HUES6 (cell line): ENCODE measurements around the gene SHISAL1.

Experiments used
- H3K27ac ChIP-seq: 2 replicates; pipeline ENCODE4 v1.7.0; 2013; ENCODE audit warnings: low read depth, mild to moderate bottlenecking, low read length, inconsistent platforms
- H3K27me3 ChIP-seq: 2 replicates; pipeline ENCODE4 v1.6.1; 2013; ENCODE audit warnings: low read length; ENCODE audit not compliant: control insufficient read depth, insufficient read depth
- H3K36me3 ChIP-seq: 2 replicates; pipeline ENCODE4 v1.6.1; 2013; ENCODE audit warnings: low read length; ENCODE audit not compliant: control insufficient read depth, insufficient read depth
- H3K4me1 ChIP-seq: 2 replicates; pipeline ENCODE4 v1.6.1; 2013; ENCODE audit warnings: low read length; ENCODE audit not compliant: control insufficient read depth, insufficient read depth
- H3K4me3 ChIP-seq: 2 replicates; pipeline ENCODE4 v1.5.1; 2013; ENCODE audit warnings: low read depth, low read length
- H3K9ac ChIP-seq: one replicate; pipeline ENCODE4 v1.6.1; 2013; ENCODE audit warnings: mild to moderate bottlenecking, low read length
- H3K9me3 ChIP-seq: 2 replicates; pipeline ENCODE4 v1.6.1; 2013; ENCODE audit warnings: low read depth, low read length; ENCODE audit not compliant: control insufficient read depth, insufficient read depth

SHISAL1 gene

DNA sequence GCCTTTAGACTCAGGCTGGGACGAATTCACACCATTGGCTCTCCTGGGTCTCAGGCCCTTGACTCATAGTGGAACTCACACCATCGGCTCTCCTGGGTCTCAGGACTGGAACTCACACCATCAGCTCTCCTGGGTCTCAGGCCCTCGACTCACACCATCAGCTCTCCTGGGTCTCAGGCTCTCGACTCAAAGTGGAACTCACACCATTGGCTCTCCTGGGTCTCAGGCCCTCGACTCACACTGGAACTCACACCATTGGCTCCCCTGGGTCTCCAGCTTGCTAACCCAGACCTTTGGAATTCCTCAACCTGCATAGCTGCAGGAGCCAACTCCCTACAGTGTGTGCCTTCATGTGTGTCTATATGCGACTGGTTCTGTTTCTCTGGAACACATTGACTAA, 56.7 kb downstream of the SHISAL1 start:
- Histone ChIP-seq H3K27me3 (no peaks in the 10 kb centered on the region), H3K4me1 (peaks cover 6% of the 10 kb centered on the region; the same call in 1 of the 2 replicates), H3K27ac (no peak overlapping the region), H3K4me3 (no peak overlapping the region), H3K9me3 (peaks cover 4% of the 10 kb centered on the region; the same call in 1 of the 2 replicates), H3K9ac (no peak overlapping the region), H3K36me3 (no peaks in the 10 kb centered on the region)

DNA sequence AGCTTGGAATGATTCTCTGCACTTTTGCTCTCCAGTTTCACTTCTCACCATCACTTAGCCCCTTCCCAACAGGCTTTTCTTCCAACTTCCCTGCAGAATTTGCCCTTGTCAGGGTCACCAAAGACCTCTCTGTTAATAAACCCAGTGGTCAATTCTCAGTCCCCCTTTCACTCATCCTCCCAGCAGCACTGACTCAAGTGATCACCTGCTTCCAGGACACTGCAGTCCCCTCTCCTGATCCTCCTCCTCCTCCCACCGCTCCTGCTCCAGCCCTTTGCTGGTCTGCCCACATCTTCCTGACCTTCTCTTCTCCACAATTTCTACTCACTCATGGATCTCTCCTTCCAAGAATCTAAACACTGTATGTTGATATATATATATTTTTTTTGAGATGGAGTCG, 57.9 kb downstream of the SHISAL1 start:
- H3K27me3 ChIP-seq, result no peaks in the 10 kb centered on the region
- peaks cover 6% of the 10 kb centered on the region; the same call in 1 of the 2 replicates for H3K4me1 ChIP-seq
- H3K36me3 ChIP-seq, result no peaks in the 10 kb centered on the region
- H3K9me3 ChIP-seq, result peaks cover 16% of the 10 kb centered on the region
- H3K4me3 ChIP-seq, result no peak overlapping the region
- no peak overlapping the region for H3K9ac ChIP-seq
- H3K27ac ChIP-seq, result no peak overlapping the region

DNA sequence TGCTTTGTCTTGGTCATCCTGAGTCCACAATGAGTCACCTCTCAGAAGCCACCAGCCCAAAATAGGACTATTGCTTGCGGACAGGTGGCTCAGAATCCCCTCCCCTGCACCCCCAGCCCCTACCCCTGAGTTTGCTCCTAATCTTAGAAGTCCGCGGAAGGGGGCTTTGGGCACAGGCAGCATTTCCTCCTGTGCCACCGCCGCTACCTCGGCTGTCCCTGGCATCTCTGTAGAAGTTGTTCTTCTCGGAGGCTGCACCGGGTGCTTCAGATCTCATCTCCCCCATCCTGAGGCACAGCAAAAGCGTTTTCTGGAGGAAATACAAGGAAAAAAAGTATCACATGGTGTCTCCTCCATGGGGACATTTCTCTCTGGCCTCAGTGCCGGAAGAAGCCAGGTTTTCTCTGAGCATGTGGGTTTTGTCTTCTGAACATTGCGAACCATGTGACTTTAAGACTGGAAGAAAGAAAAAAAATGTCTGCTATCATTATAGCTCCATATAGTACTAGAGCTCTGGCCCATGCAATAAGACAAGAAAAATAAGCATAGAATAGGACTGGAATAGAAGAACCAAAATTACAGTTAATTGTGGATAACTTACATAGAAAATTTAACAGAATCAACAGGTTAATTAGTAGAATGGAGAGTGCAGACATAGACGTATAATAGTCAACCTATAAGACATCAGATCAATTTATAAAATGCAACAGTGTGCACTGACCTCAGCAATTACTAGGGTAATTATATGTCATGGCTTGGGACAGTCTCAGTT, 63.2 kb downstream of the SHISAL1 start:
- H3K27me3 ChIP-seq, result no peaks in the 10 kb centered on the region
- no peak overlapping the region for H3K4me3 ChIP-seq
- peaks cover 22% of the 10 kb centered on the region for H3K9me3 ChIP-seq
- no peaks in the 10 kb centered on the region for H3K36me3 ChIP-seq
- no peak overlapping the region for H3K9ac ChIP-seq
- H3K27ac ChIP-seq, result no peak overlapping the region
- H3K4me1 ChIP-seq, result no peaks in the 10 kb centered on the region

DNA sequence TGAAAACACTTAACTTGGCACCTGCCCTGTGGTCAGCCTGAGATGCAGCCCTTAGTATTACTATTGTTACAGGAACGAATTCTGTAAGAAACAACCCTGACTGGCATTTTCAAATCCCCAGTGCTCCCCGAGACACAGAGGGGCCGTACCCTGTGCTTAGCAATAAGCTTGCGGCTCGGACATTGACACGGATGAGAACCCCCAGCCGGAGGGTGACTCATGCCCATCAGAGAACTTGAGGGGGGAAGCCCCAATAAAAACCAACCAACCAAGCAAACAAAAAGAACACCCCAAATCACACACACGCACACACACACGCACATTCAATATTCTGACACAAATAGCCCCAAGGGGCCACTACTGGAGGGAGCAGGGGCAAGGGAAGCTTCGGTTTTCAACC, 63.8 kb downstream of the SHISAL1 start:
- no peak overlapping the region for H3K4me3 ChIP-seq
- H3K9me3 ChIP-seq, result peaks cover 22% of the 10 kb centered on the region
- no peaks in the 10 kb centered on the region for H3K36me3 ChIP-seq
- no peaks in the 10 kb centered on the region for H3K27me3 ChIP-seq
- no peak overlapping the region for H3K9ac ChIP-seq
- no peak overlapping the region for H3K27ac ChIP-seq
- H3K4me1 ChIP-seq, result no peaks in the 10 kb centered on the region

DNA sequence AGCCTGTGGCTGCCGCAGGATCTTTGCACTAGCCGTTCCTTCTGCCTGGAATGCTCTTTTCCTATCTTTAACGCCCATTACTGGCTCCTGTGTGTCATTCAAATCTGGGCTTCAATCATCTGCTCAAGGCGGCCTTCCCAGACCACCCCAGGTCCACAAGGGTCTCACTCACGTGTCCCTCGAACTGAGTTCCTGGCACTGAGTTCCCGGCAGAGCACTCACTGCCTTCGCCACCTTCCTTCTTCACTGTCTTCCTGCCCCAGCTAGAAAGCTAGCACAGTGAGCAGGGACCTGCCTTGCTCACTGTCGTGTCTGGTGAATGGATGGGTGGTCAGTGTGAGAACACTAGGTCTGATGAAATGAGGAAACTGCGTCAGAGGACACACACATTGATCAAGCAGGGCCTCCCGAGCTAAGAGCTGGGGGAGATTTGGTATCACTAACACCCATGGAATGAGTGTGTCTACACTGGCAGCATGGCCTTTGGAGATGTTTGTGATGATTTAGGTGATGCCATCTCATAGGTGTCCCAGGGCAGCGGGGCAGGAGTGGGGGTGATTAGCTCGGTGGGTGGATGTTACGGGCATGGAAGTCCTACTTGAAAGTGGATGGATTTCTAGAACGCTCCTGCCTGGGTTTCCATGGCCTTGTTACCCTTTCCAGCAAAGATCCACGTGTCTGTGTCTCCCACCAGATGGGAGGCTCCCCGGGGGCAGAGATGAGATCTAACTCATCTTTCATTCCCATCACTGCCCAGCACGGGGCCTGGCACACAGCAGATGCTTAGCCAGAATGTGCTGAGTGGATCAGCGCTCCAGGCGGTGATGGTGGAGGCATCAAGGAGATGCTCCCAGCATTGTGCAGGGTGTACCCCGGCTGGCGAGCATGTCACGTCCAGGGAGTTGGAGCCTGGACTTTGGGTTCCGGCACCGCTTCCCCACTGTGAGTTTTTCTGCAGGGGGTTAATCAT, 64.5 kb downstream of the SHISAL1 start:
- no peak overlapping the region for H3K27ac ChIP-seq
- no peaks in the 10 kb centered on the region for H3K4me1 ChIP-seq
- H3K9ac ChIP-seq, result no peak overlapping the region
- H3K4me3 ChIP-seq, result no peak overlapping the region
- no peaks in the 10 kb centered on the region for H3K36me3 ChIP-seq
- H3K27me3 ChIP-seq, result no peaks in the 10 kb centered on the region
- H3K9me3 ChIP-seq, result peaks cover 22% of the 10 kb centered on the region

DNA sequence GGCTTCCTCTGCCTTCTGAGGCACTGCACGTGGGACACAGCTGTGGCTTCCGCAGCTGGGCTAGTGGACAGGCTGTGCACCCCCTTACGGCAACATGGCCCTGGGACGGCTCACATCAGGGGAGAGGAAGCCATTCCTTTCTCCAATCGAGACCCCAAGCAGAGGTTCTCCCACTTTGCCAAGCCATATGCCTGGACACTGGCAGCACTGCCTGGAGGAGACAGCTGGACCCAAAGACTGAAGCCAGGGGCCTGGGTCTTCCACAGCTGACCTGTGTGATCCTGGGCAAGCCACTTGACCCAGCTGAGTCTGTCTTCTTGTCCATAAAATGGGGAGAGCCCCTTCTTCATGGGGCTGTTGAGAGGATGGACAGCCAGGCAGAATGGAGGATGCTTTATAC, 65.4 kb downstream of the SHISAL1 start:
- Histone ChIP-seq H3K27ac (no peak overlapping the region), H3K27me3 (no peaks in the 10 kb centered on the region), H3K9me3 (peaks cover 22% of the 10 kb centered on the region), H3K4me3 (no peak overlapping the region), H3K4me1 (no peaks in the 10 kb centered on the region), H3K36me3 (no peaks in the 10 kb centered on the region), H3K9ac (no peak overlapping the region)

DNA sequence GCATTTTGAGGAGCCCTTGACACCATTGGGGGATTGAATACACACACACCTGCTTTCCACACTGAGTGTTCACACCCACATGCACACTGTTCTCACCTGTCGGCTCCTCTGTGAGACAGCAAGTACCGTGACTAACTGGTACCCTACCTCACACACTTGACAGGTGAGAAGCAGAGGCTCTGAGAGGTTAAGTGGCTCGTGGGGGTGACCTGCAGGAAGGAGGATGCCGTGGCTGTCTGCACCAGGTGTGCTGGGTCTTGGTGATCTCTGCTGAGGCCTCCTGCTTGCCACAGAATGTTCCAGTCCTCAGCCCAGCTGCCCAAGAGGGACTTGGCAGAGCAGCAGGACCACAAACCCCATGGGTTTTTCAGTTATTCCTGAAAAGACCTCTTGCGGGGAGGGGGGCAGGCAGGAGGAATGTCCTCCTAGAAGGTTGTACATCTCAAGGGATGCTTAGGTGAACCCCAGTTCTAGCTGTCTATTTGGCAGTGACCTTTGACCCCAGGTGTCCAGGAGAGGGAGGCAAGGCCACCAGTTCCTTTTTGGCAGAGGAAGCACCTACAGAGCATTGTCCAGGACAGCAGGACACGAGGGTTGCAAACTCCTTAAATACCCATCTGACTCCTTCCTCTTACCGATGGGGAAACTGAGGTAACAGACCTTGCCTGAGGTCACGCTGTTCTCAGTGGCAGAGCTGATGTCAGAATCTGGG, 66.0 kb downstream of the SHISAL1 start:
- no peak overlapping the region for H3K27ac ChIP-seq
- no peak overlapping the region for H3K4me3 ChIP-seq
- H3K9me3 ChIP-seq, result peaks cover 22% of the 10 kb centered on the region
- no peaks in the 10 kb centered on the region for H3K4me1 ChIP-seq
- no peak overlapping the region for H3K9ac ChIP-seq
- no peaks in the 10 kb centered on the region for H3K27me3 ChIP-seq
- no peaks in the 10 kb centered on the region for H3K36me3 ChIP-seq

DNA sequence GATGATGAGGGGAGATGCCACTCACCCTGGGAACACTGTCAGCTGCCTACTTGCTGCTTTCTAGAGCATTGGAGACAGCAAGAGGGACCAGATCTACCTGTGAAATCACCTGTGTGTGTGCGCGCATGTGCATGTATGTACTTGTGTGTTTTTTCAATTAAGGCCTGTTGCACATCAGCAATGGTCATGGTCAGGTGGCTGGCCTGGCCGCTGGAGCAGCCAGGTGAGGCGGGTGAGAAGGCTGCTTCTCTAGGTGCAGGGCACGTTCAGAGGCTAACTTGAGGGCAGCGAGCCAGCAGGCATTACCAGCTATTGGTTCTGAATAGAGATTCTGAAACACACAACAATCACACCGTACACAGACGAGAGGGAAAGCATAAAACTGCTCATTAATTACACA, 66.9 kb downstream of the SHISAL1 start:
- Histone ChIP-seq H3K27me3 (no peaks in the 10 kb centered on the region), H3K9ac (no peak overlapping the region), H3K4me1 (no peaks in the 10 kb centered on the region), H3K36me3 (no peaks in the 10 kb centered on the region), H3K4me3 (no peak overlapping the region), H3K27ac (no peak overlapping the region), H3K9me3 (peaks cover 20% of the 10 kb centered on the region)

DNA sequence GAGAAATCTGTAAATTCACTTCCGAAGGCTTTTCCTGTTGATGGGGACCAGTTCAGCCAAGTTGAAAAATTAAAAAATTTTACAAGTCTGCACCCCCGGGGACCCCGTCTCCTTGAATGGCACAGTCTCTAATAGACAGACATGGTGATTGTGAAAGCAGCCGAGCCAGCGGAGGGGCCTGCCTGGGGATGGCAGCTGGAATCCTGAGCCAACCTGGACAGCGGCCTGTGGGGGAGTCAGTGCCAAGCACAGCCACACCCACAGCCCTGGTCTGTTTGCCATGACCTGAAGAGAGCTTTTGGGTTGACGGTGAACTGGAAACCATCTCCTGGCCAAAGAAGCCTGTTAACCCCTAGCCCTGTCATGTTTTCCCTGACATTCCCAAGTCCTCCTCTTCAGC, 67.3 kb downstream of the SHISAL1 start:
- H3K27ac ChIP-seq, result no peak overlapping the region
- no peaks in the 10 kb centered on the region for H3K4me1 ChIP-seq
- H3K36me3 ChIP-seq, result no peaks in the 10 kb centered on the region
- no peaks in the 10 kb centered on the region for H3K27me3 ChIP-seq
- H3K4me3 ChIP-seq, result no peak overlapping the region
- H3K9ac ChIP-seq, result no peak overlapping the region
- peaks cover 16% of the 10 kb centered on the region for H3K9me3 ChIP-seq

DNA sequence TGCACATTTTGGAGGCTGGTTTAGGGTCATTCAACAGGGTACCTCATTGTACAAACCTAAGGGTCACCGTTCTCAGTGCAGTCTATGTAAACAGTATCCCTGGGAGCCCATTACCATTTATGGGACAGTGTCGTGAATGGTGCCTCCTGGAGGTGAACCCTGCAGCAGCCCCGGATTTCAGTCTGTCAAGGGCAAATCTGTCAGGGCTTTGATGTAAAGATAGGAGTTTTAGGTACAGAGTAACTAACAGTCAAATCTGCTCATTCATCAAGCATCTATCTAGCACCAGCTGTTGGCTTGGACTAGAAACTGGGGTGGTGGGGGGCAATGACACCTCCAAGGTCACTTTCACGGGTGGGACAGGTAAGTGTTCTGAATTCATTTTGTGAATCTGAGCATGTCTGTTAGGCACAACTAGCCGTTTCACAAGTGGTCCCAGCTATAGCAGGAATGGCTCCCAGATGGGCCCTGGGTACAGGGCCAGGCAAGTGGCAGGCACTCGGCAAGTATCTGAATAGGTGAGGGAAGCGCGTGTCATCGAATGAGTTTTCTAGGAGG, 68.4 kb downstream of the SHISAL1 start:
- H3K27me3 ChIP-seq, result no peaks in the 10 kb centered on the region
- peaks cover 6% of the 10 kb centered on the region; the same call in 1 of the 2 replicates for H3K9me3 ChIP-seq
- H3K36me3 ChIP-seq, result no peaks in the 10 kb centered on the region
- no peak overlapping the region for H3K27ac ChIP-seq
- no peak overlapping the region for H3K4me3 ChIP-seq
- H3K4me1 ChIP-seq, result no peaks in the 10 kb centered on the region
- no peak overlapping the region for H3K9ac ChIP-seq
